HepG2 (cell line): ENCODE results near the gene PAQR5. TPM values are rescaled to one million over a fixed set of nuclear protein-coding genes. Genes with fewer than 3 reads are reported as not detected.

Experiments
- ATAC-seq: fragments of 200-7000 bp; cut with Tn5 transposase; 3 replicates; pipeline ENCODE4 v1.9.1; 2020; ENCODE audit warnings: mild to moderate bottlenecking, moderate library complexity
- BruUV-seq: library from RNA; stranded (reverse); fragments of 400-500 nt; replicated peaks from 2 replicates; lab custom pipeline; 2021; lab: Mats Ljungman, UMichigan
- CTCF ChIA-PET: fragments of 300-600 bp; formaldehyde crosslinking; extraction: SDS; loops from one replicate; lab custom pipeline; 2021; ENCODE audit warnings: low total read pairs, inconsistent platforms, low intra/inter-chr PET ratio; lab: Yijun Ruan, JAX
- POLR2A ChIA-PET: fragments of 350-600 bp; sonication (Branson Sonifier 250); formaldehyde crosslinking; loops from one replicate; lab custom pipeline; 2020; ENCODE audit warnings: antibody characterized with exemption, inconsistent platforms; lab: Yijun Ruan, JAX
- DNase-seq: peaks from one replicate; pipeline ENCODE4 v3.0.0-alpha.2; 2015; ENCODE audit warnings: low spot score
- FAIRE-seq: peaks from 3 replicates; lab custom pipeline; 2011; peaks lifted over from hg19 to GRCh38; lab: Jason Lieb, UNC
- H2AFZ ChIP-seq: one replicate; pipeline ENCODE4 v1.6.1; 2011; ENCODE audit warnings: low read length, inconsistent platforms
- H3K27ac ChIP-seq: fragments of 300-600 bp; 3 replicates; pipeline ENCODE4 v1.8.0; 2011; ENCODE audit warnings: mixed run types, mild to moderate bottlenecking, mixed read lengths, low read length, inconsistent platforms; ENCODE audit not compliant: insufficient read depth; ENCODE audit errors: extremely low read length
- H3K27me3 ChIP-seq, 2 experiments: fragments of 200-600 bp in 1 of 2; 2 replicates in 1 of 2; 3 replicates in 1 of 2; pipeline versions ENCODE4 v1.6.0 to v1.8.0; 2011; ENCODE audit warnings: low read length in 2 of 2, mild to moderate bottlenecking in 2 of 2, moderate library complexity in 2 of 2, inconsistent platforms in 1 of 2; ENCODE audit not compliant: insufficient read depth in 2 of 2, control insufficient read depth in 1 of 2
- H3K36me3 ChIP-seq, 2 experiments: fragments of 200-600 bp in 1 of 2; replicated peaks in 1 of 2; 2 replicates in 1 of 2; 3 replicates in 1 of 2; pipeline versions ENCODE4 v1.5.1 to v1.8.0; 2011; ENCODE audit warnings: low read length in 2 of 2, inconsistent platforms in 1 of 2; ENCODE audit not compliant: insufficient read depth in 2 of 2, control insufficient read depth in 1 of 2
- H3K4me1 ChIP-seq: 2 replicates; pipeline ENCODE4 v1.5.1; 2012; ENCODE audit warnings: low read length, inconsistent platforms; ENCODE audit not compliant: insufficient read depth
- H3K4me2 ChIP-seq: 2 replicates; pipeline ENCODE4 v1.6.0; 2011; ENCODE audit warnings: low read depth, low read length, inconsistent platforms
- H3K4me3 ChIP-seq, 3 experiments: fragments of 200-600 bp in 1 of 3; sonication (generic), shearing (Covaris generic) in 1 of 3; replicated peaks in 1 of 3; 2 replicates each; pipeline ENCODE4 v1.5.1; 2011 to 2016; ENCODE audit warnings: low read length in 3 of 3, inconsistent platforms in 2 of 3, low read depth in 2 of 3, mild to moderate bottlenecking in 2 of 3, control low read depth in 1 of 3, mixed read lengths in 1 of 3; ENCODE audit not compliant: insufficient read depth in 1 of 3
- H3K79me2 ChIP-seq: one replicate; pipeline ENCODE4 v1.6.1; 2011; ENCODE audit warnings: low read length, inconsistent platforms; ENCODE audit not compliant: insufficient read depth
- H3K9ac ChIP-seq: 2 replicates; pipeline ENCODE4 v1.6.0; 2011; ENCODE audit warnings: mild to moderate bottlenecking, low read depth, low read length, inconsistent platforms; ENCODE audit not compliant: insufficient read depth
- H3K9me3 ChIP-seq: 2 replicates; pipeline ENCODE4 v1.5.1; 2012; ENCODE audit warnings: mild to moderate bottlenecking, low read length
- H4K20me1 ChIP-seq: 2 replicates; pipeline ENCODE4 v1.6.0; 2011; ENCODE audit warnings: inconsistent platforms, mild to moderate bottlenecking, low read length, moderate library complexity; ENCODE audit not compliant: insufficient read depth
- CREM ChIP-seq, 2 experiments: sonication (generic) in 1 of 2; formaldehyde crosslinking in 1 of 2; IDR thresholded peaks; 2 replicates each; pipeline versions ENCODE4 v1.4.0 to v1.6.1; 2016 to 2020; ENCODE audit warnings: antibody characterized with exemption in 1 of 2, mild to moderate bottlenecking in 1 of 2, missing genetic modification reagents in 1 of 2
- KDM1A ChIP-seq: IDR thresholded peaks from 2 replicates; pipeline ENCODE4 v1.6.1; 2016; ENCODE audit warnings: missing compliant biosample characterization
- NR3C1 ChIP-seq: sonication (generic); formaldehyde crosslinking; IDR thresholded peaks from 2 replicates; pipeline ENCODE4 v1.4.0; 2020; ENCODE audit warnings: missing genetic modification reagents
- PAWR ChIP-seq: sonication (generic); formaldehyde crosslinking; IDR thresholded peaks from 2 replicates; pipeline ENCODE4 v1.4.0; 2020; ENCODE audit warnings: missing genetic modification reagents, mild to moderate bottlenecking, borderline replicate concordance
- RARA ChIP-seq: IDR thresholded peaks from 2 replicates; pipeline ENCODE4 v1.6.1; 2016; ENCODE audit warnings: missing genetic modification reagents, missing compliant biosample characterization
- RFX5 ChIP-seq: IDR thresholded peaks from 2 replicates; pipeline ENCODE4 v1.6.1; 2011; ENCODE audit warnings: low read depth, low read length, improper control_type of control experiment
- ZEB1 ChIP-seq: IDR thresholded peaks from 2 replicates; pipeline ENCODE4 v1.6.1; 2012; ENCODE audit warnings: mild to moderate bottlenecking, low read depth, inconsistent platforms; ENCODE audit not compliant: insufficient replicate concordance
- ZFP41 ChIP-seq: sonication (generic); formaldehyde crosslinking; IDR thresholded peaks from 2 replicates; pipeline ENCODE4 v1.4.0; 2020; ENCODE audit warnings: mild to moderate bottlenecking, missing genetic modification reagents, borderline replicate concordance
- ZNF431 ChIP-seq: sonication (generic); formaldehyde crosslinking; IDR thresholded peaks from 2 replicates; pipeline ENCODE4 v1.9.0; 2022; ENCODE audit warnings: missing genetic modification reagents, low read depth, mild to moderate bottlenecking, borderline replicate concordance
- ZNF484 ChIP-seq: sonication (generic); formaldehyde crosslinking; IDR thresholded peaks from 2 replicates; pipeline ENCODE4 v1.5.1; 2020; ENCODE audit warnings: mild to moderate bottlenecking, low read depth, missing genetic modification reagents, borderline replicate concordance
- ZNF589 ChIP-seq: sonication (generic); formaldehyde crosslinking; conservative IDR thresholded peaks from 2 replicates; pipeline ENCODE4 v1.8.0; 2022; ENCODE audit warnings: mild to moderate bottlenecking, moderate library complexity, missing genetic modification reagents
- ZNF703 ChIP-seq: sonication (generic); formaldehyde crosslinking; IDR thresholded peaks from 2 replicates; pipeline ENCODE4 v1.5.1; 2020; ENCODE audit warnings: missing genetic modification reagents, mild to moderate bottlenecking, moderate library complexity, borderline replicate concordance
- WGBS: methylation state at CpG from one replicate; pipeline ENCODE4 v1.1.6; 2017; ENCODE audit warnings: low lambda C conversion rate; 5-methylcytosine and 5-hydroxymethylcytosine counted together
- in situ Hi-C: cut with HindIII; loops from 2 replicates; pipeline ENCODE4 v1.10.0; 2017; ENCODE audit warnings: low pct_unique_long_range_greater_than_20kb; ENCODE audit not compliant: extremely low pct_ligation_motif_present
- intact Hi-C: fragments of 100-400 bp; cut with micrococcal nuclease; formaldehyde crosslinking; loops from one replicate; pipeline ENCODE4 v1.10.0; 2022; ENCODE audit not compliant: unreplicated experiment
- polyA plus RNA-seq, 8 experiments: library from polyadenylated mRNA; depleted of rRNA in 3 of 8; stranded (reverse) in 7 of 8; unstranded in 1 of 8; fragments of >200 nt; fragmentation: Illumina TruSeq in 4 of 8; extraction: Trizol in 4 of 8; gene quantifications; 2 replicates each; pipeline versions ENCODE4 v1.2.1 to v1.2.3, GENCODE V29; 2011 to 2016; ENCODE audit warnings: low read depth in 4 of 8, missing spikeins in 1 of 8, mixed read lengths in 1 of 8; ENCODE audit not compliant: insufficient read depth in 1 of 8
- total RNA-seq, 5 experiments: library from RNA; depleted of rRNA; stranded (reverse); fragments of >200 nt; fragmentation: Illumina TruSeq; extraction: Trizol; gene quantifications; 2 replicates each; pipeline ENCODE4 v1.2.3, GENCODE V29; 2016; ENCODE audit warnings: low read depth in 1 of 5
- TF ChIP-seq, protein P1 (sequence below): sonication (generic); formaldehyde crosslinking; IDR thresholded peaks from 2 replicates; pipeline ENCODE4 v1.8.1; 2022; ENCODE audit warnings: low read depth, mild to moderate bottlenecking, missing genetic modification reagents
- TF ChIP-seq, protein P2 (sequence below): IDR thresholded peaks from 2 replicates; pipeline ENCODE4 v1.4.0; 2020; ENCODE audit warnings: mild to moderate bottlenecking, missing genetic modification reagents
- TF ChIP-seq, protein P3 (sequence below): sonication (generic); formaldehyde crosslinking; IDR thresholded peaks from 2 replicates; pipeline ENCODE4 v1.4.0; 2020; ENCODE audit warnings: missing genetic modification reagents

The PAQR5 gene
- total and polyA plus RNA-seq, 2 of the 13 experiments (the other 11 are each of a cell fraction or from before 2014, with no cell fraction given), result 0.53 to 1.3 TPM

DNA sequence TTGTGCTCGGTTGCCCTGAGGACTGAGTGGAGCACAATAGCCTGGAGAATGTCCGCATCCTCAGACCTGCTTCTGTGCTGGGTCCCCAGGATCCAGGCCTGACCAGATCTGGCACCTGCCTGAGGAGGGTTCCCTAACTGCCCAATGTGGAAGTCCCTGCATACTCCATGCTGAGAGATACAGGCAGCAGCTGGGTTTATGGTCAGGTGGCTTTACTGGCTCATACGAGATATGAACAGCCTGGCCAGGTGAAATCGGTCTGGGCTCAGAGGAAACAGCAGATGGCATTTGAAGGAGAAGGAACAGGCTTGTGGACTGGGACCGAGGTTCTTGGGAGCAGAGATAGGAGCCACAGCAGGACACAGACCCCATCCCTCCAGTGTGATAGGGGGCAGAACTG lies 97.3 kb downstream of the PAQR5 start:
- 0% methylated on average over 1 of the region's 5 CpGs for WGBS
- in situ Hi-C loops, result loop anchor here (5.0 kb wide), 1 partner anchor 339 kb away; no protein-coding TSS in a partner anchor
- DNase-seq, result no peak
- BruUV-seq, result no TSS peak
- Histone ChIP-seq H3K27me3 (peaks cover 2 to 22% of the 10 kb centered on the region in 2 experiments; a peak in 4 of 5 replicates), H3K9me3 (no peaks in the 10 kb centered on the region), H3K27ac (no peak overlapping the region), H3K4me1 (peaks cover 26% of the 10 kb centered on the region), H4K20me1 (no peaks in the 10 kb centered on the region), H3K79me2 (no peaks in the 10 kb centered on the region), H3K4me3 (no peak overlapping the region), H3K36me3 (no peaks in the 10 kb centered on the region), H3K9ac (no peak overlapping the region), H2AFZ (no peak overlapping the region), H3K4me2 (no peak overlapping the region)
- POLR2A ChIA-PET, result no interaction called here
- FAIRE-seq, result no peak
- no peak for ATAC-seq
- CTCF ChIA-PET, result interaction anchor here (2.8 kb wide), 1 partner anchor 337 kb away, joined by 34 read pairs; no protein-coding TSS in a partner anchor
- intact Hi-C loops, result loop anchor here (5.0 to 10.0 kb wide), 2 partner anchors 231 to 1344 kb away; partner anchors contain the start of genes GLCE and PIAS1
- TF ChIP-seq, protein P1, sequence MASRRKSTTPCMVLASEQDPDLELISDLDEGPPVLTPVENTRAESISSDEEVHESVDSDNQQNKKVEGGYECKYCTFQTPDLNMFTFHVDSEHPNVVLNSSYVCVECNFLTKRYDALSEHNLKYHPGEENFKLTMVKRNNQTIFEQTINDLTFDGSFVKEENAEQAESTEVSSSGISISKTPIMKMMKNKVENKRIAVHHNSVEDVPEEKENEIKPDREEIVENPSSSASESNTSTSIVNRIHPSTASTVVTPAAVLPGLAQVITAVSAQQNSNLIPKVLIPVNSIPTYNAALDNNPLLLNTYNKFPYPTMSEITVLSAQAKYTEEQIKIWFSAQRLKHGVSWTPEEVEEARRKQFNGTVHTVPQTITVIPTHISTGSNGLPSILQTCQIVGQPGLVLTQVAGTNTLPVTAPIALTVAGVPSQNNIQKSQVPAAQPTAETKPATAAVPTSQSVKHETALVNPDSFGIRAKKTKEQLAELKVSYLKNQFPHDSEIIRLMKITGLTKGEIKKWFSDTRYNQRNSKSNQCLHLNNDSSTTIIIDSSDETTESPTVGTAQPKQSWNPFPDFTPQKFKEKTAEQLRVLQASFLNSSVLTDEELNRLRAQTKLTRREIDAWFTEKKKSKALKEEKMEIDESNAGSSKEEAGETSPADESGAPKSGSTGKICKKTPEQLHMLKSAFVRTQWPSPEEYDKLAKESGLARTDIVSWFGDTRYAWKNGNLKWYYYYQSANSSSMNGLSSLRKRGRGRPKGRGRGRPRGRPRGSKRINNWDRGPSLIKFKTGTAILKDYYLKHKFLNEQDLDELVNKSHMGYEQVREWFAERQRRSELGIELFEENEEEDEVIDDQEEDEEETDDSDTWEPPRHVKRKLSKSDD (CRISPR knock-in tag), result no peak
- TF ChIP-seq RFX5 (no peak), ZNF484 (CRISPR knock-in tag) (no peak), ZNF589 (CRISPR knock-in tag) (no peak), KDM1A (no peak), CREM (IDR thresholded peaks at IDR 0.05) (no peak), CREM (CRISPR knock-in tag; IDR thresholded peaks at IDR 0.05) (no peak), NR3C1 (CRISPR knock-in tag) (no peak), ZNF703 (CRISPR knock-in tag) (no peak), ZEB1 (no peak), RARA (CRISPR knock-in tag) (no peak), ZFP41 (no peak), PAWR (CRISPR knock-in tag) (no peak), ZNF431 (CRISPR knock-in tag) (no peak)
- TF ChIP-seq, protein P2, sequence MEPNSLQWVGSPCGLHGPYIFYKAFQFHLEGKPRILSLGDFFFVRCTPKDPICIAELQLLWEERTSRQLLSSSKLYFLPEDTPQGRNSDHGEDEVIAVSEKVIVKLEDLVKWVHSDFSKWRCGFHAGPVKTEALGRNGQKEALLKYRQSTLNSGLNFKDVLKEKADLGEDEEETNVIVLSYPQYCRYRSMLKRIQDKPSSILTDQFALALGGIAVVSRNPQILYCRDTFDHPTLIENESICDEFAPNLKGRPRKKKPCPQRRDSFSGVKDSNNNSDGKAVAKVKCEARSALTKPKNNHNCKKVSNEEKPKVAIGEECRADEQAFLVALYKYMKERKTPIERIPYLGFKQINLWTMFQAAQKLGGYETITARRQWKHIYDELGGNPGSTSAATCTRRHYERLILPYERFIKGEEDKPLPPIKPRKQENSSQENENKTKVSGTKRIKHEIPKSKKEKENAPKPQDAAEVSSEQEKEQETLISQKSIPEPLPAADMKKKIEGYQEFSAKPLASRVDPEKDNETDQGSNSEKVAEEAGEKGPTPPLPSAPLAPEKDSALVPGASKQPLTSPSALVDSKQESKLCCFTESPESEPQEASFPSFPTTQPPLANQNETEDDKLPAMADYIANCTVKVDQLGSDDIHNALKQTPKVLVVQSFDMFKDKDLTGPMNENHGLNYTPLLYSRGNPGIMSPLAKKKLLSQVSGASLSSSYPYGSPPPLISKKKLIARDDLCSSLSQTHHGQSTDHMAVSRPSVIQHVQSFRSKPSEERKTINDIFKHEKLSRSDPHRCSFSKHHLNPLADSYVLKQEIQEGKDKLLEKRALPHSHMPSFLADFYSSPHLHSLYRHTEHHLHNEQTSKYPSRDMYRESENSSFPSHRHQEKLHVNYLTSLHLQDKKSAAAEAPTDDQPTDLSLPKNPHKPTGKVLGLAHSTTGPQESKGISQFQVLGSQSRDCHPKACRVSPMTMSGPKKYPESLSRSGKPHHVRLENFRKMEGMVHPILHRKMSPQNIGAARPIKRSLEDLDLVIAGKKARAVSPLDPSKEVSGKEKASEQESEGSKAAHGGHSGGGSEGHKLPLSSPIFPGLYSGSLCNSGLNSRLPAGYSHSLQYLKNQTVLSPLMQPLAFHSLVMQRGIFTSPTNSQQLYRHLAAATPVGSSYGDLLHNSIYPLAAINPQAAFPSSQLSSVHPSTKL (CRISPR knock-in tag), result no peak
- TF ChIP-seq, protein P3, sequence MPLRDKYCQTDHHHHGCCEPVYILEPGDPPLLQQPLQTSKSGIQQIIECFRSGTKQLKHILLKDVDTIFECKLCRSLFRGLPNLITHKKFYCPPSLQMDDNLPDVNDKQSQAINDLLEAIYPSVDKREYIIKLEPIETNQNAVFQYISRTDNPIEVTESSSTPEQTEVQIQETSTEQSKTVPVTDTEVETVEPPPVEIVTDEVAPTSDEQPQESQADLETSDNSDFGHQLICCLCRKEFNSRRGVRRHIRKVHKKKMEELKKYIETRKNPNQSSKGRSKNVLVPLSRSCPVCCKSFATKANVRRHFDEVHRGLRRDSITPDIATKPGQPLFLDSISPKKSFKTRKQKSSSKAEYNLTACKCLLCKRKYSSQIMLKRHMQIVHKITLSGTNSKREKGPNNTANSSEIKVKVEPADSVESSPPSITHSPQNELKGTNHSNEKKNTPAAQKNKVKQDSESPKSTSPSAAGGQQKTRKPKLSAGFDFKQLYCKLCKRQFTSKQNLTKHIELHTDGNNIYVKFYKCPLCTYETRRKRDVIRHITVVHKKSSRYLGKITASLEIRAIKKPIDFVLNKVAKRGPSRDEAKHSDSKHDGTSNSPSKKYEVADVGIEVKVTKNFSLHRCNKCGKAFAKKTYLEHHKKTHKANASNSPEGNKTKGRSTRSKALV, result no peak
